Measurements from ENCODE around the gene CHRM1. TPM values are rescaled to one million over a fixed set of nuclear protein-coding genes. Genes with fewer than 3 reads are reported as not detected.

CHRM1 gene
- total and polyA plus RNA-seq, 2 of the 13 experiments (the other 11 are each of a cell fraction or from before 2014, with no cell fraction given), result not detected

DNA sequence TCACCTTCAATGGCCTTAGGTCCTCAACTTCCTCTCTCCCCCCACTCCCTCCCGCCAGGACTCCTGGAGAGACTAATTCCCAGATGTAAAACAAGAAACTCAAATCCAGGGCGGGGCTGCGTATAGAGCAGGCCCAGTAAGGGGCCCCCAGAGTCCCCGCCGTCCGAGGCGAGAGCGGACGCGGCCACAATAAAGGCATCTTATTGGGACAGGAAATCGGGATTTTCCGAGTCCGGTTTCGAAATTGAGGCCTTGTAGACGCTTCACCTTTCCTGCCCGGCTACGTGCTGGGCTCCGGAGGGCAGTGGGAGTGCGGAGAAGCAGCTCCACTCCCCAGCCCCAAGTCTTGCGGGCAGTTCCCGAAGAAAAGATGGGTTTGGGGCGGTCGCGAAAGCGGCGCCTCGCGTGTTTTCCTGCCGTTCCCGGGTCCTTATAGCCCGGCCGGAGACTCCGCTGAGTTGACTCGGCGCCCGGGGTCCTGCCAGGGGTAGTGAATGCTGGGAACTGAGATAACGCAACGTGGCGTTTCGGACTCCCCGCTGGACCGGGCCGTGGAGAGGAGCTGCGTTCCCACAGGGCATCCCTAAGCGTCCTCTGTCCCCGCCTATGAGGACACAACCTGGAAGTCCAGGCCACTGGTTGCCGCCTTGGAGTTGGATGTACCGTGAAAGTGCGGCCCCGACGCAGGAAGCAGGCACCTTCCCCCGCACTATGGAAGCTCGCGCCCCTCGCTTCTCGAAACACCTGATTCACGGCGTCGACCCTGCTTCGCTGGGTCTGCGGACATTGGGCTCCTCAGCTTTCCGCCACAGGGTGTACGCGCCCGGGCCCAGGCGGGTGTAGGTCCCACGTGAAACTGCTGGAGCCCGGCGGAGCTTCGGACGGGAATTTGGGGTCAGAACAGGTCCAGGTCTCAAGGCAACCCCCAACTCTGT, 4.8 kb upstream of the CHRM1 start (continued):
- TF ChIP-seq E2F1 (CRISPR knock-in tag; IDR thresholded peaks at IDR 0.05) (no peak), RBFOX2 (IDR thresholded peaks at IDR 0.05; ENCODE audit: low read depth, low read length) (no peak)
- TF ChIP-seq, protein P1, sequence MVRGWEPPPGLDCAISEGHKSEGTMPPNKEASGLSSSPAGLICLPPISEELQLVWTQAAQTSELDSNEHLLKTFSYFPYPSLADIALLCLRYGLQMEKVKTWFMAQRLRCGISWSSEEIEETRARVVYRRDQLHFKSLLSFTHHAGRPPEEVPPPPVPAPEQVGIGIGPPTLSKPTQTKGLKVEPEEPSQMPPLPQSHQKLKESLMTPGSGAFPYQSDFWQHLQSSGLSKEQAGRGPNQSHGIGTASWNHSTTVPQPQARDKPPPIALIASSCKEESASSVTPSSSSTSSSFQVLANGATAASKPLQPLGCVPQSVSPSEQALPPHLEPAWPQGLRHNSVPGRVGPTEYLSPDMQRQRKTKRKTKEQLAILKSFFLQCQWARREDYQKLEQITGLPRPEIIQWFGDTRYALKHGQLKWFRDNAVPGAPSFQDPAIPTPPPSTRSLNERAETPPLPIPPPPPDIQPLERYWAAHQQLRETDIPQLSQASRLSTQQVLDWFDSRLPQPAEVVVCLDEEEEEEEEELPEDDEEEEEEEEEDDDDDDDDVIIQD (CRISPR knock-in tag; IDR thresholded peaks at IDR 0.05; ENCODE audit: low read depth), result no peak
- TF ChIP-seq, protein P2, sequence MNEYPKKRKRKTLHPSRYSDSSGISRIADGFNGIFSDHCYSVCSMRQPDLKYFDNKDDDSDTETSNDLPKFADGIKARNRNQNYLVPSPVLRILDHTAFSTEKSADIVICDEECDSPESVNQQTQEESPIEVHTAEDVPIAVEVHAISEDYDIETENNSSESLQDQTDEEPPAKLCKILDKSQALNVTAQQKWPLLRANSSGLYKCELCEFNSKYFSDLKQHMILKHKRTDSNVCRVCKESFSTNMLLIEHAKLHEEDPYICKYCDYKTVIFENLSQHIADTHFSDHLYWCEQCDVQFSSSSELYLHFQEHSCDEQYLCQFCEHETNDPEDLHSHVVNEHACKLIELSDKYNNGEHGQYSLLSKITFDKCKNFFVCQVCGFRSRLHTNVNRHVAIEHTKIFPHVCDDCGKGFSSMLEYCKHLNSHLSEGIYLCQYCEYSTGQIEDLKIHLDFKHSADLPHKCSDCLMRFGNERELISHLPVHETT (CRISPR knock-in tag; conservative IDR thresholded peaks at IDR 0.05), result no peak

- intact Hi-C loops (cut with micrococcal nuclease; ENCODE audit: unreplicated experiment) (no loop called here), in situ Hi-C loops (cut with HindIII; ENCODE audit: extremely low pct_ligation_motif_present, low pct_unique_long_range_greater_than_20kb) (no loop called here)
- Histone ChIP-seq H3K27ac (ENCODE audit: extremely low read length, insufficient read depth, low read length) (no peak overlapping the region), H3K36me3 (replicated peaks in 1 of 2; ENCODE audit: control insufficient read depth in 1 of 2, insufficient read depth in 2 of 2, low read length in 2 of 2) (no peaks in the 10 kb centered on the region), H3K4me2 (ENCODE audit: low read depth, low read length) (no peak overlapping the region), H4K20me1 (ENCODE audit: insufficient read depth, low read length) (no peaks in the 10 kb centered on the region), H3K9ac (ENCODE audit: insufficient read depth, low read depth, low read length) (no peak overlapping the region), H3K79me2 (ENCODE audit: insufficient read depth, low read length) (no peaks in the 10 kb centered on the region), H3K4me3 (replicated peaks in 1 of 3; ENCODE audit: insufficient read depth in 1 of 3, low read depth in 2 of 3, low read length in 3 of 3) (no peak overlapping the region), H3K27me3 (ENCODE audit: control insufficient read depth in 1 of 2, insufficient read depth in 2 of 2, low read length in 2 of 2) (peaks cover 8 to 39% of the 10 kb centered on the region in 2 experiments; a peak in 4 of 5 replicates), H3K4me1 (ENCODE audit: insufficient read depth, low read length) (no peaks in the 10 kb centered on the region), H3K9me3 (ENCODE audit: low read length) (no peaks in the 10 kb centered on the region), H2AFZ (ENCODE audit: low read length) (no peak overlapping the region)
- CTCF ChIA-PET (ENCODE audit: low intra/inter-chr PET ratio, low total read pairs), result no interaction called here
- no peak for DNase-seq (ENCODE audit: low spot score)
- TF ChIP-seq ZNF615 (CRISPR knock-in tag; IDR thresholded peaks at IDR 0.05; ENCODE audit: borderline replicate concordance) (no peak), ZNF124 (CRISPR knock-in tag; IDR thresholded peaks at IDR 0.05) (no peak), ZNF629 (CRISPR knock-in tag; conservative IDR thresholded peaks at IDR 0.05) (0 out of 2 replicates have a peak, but pooled peaks have one; percentile 7), HIVEP1 (CRISPR knock-in tag; IDR thresholded peaks at IDR 0.05) (no peak)
- FAIRE-seq, result no peak
- no peak for ATAC-seq
- 59% methylated on average over 13 of the region's 14 CpGs for WGBS (ENCODE audit: low lambda C conversion rate)
- POLR2A ChIA-PET, result no interaction called here
- no TSS peak for BruUV-seq (replicated peaks)
Observed at GRCh38 chr11:62925308-62925707, 4.1 kb upstream of the CHRM1 start.

Data from HepG2 (cell line).